ENCODE results near the gene GNAQ.
"Not testable (repeated sequence)": the region's sequence is repeated elsewhere in the genome, so short reads cannot be mapped to it uniquely, and the experiment has no call there.

The GNAQ gene

GRCh38 chr9:77877976-77878375 lies 153.6 kb downstream of the GNAQ start:
- DNase-seq (ENCODE audit: low read depth) = no peak

DNA sequence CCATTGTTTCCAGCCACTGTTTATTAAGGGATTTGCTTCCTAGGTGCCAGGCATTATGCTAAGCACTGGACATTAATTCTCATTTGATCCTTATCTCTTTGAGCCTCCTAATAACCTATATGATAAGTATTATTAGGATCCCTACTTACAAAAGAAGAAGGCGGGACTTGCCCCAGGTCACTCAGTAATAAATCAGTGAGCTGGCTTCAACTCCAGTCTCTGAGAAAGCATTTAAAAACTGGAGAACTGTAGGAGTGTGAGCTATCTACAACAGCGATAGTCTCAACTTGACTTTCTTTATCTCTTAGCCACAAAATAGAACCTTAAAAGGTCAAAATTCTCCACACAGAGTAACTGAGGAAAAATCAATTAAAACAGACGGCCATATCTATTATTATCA lies 155.0 kb downstream of the GNAQ start:
- no peak for DNase-seq (ENCODE audit: low read depth)

- DNase-seq (ENCODE audit: low read depth) = no peak
Observed at GRCh38 chr9:77876091-77876490, 155.5 kb downstream of the GNAQ start.

- DNase-seq (ENCODE audit: low read depth) = no peak
Observed at GRCh38 chr9:77872863-77873262, 158.7 kb downstream of the GNAQ start.

GRCh38 chr9:77872177-77872576 lies 159.4 kb downstream of the GNAQ start:
- no peak for DNase-seq (ENCODE audit: low read depth)

DNA sequence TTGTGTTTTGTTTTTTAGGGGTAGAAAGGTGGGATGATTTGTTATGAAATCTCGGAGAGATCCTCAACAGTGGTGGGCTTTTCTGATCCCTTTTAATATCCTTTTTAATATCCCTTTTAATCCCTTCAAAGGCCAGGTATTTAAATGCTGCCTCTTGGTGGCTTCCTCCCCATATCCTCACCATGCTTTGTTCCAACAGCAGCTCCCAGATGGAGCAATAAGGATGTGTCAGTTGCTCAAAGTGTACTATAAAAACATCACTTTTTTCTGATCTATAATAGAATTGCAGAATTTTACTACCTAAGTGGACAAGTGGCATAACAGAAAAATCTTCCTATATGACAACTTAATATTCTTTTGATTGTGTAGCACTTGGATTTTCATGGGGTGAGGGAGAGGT lies 160.1 kb downstream of the GNAQ start:
- no peak for DNase-seq (ENCODE audit: low read depth)

GRCh38 chr9:77866878-77867277 lies 164.7 kb downstream of the GNAQ start:
- DNase-seq (ENCODE audit: low read depth) = no peak

DNA sequence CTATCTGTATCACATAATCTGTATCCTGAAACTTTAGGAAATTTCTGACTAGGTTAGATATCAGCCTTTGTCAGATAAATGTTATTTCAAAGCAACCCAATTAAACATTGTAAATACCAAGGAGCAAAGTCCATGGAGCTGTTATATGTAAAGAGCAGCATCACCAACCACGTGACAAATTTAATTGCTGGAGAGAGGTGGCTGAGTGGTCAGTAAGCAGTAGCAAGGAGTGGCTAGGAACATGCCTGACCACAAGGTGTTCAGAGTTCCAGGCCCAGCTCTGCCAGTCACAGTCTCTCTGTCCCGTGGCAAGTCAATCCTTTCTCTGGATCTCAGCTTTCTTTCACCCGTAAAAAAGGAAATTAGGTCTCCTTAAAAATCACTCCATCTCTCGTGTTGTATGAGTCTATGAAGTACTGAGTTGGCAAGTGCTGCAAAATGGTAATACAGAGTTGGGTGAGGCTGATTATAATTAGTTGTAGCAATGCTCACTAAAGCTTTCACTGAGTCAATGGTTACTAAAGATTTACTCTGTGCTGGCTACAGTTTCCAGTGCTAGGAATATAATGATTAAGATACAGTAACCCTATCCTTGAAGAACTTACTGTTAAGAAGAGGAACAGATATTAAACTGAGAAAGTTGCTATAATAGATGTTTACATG lies 166.1 kb downstream of the GNAQ start:
- no peak for DNase-seq (ENCODE audit: low read depth)

- DNase-seq (ENCODE audit: low read depth) = no peak
Observed at GRCh38 chr9:77864211-77864889, 167.3 kb downstream of the GNAQ start.

- DNase-seq (ENCODE audit: low read depth) = not testable (repeated sequence)
Observed at GRCh38 chr9:77863638-77864037, 168.0 kb downstream of the GNAQ start.

DNA sequence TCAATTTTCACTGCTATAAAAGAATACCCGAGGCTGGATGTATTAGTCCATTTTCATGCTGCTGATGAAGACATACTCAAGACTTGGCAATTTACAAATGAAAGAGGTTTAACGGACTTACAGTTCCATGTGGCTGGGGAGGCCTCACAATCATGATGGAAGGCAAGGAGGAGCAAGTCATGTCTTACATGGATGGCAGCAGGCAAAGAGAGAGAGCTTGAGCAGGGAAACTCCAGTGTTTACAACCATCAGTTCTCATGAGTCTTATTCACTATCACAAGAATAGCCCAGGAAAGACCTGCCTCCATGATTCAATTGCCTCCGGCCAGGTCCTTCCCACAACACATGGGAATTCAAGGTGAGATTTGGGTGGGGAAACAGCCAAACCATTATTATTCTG lies 170.7 kb downstream of the GNAQ start:
- not testable (repeated sequence) for DNase-seq (ENCODE audit: low read depth)

DNA sequence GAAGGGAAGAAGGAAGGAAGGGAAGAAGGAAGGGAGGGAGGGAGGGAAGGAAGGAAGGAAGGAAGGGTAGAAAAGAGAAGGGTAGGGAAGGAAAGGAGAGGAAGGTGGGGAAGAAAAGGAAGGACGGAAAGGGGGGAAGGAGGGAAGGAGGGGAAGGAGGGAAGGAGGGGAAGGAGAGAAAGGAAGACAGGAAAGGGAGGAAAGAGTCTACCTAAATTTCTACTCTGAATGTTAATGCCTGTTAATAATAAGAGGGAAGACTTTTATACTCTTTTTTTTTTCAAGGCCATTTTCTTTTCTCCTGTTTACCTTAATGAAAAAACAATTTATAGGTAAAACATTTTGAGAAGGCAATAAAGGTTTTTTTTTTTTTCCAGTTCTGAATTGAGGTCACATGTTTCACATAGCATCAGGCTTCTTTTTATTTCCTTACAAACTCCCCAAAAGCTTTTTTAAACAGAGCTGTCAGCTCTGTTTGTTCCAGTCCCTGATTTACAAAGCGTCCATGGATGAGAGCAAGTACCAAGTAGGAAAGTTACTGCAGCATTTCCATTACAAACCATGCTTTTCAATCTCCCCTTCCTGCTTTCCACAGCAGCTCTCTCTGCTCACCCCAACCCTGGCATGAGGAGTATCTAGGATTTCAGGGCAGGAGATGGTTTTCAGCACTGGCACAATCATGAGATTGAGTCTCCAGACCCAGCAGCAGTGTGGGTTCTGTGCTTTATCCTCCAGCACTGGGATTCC lies 173.9 kb downstream of the GNAQ start:
- no peak for DNase-seq (ENCODE audit: low read depth)

DNA sequence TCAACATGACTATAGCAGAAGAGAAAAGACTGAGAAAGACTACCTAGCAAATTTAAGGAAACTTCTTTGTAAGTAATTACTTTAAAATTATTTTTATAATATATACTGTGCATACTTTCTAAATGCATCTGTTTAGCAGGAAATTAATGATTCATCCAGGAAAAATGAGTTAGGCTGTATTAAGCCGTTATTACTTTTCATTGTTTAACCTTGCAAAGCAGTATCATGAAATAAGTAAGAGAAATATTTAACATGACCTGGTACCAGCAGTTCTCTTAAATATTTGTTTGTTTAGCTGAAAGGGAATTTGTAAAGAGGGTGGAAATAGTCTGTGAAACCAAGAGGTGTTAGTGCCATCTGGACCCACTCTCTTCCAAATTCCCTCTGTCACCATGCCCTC lies 175.0 kb downstream of the GNAQ start:
- DNase-seq (ENCODE audit: low read depth) = no peak

GRCh38 chr9:77854916-77855311 lies 176.7 kb downstream of the GNAQ start:
- DNase-seq (ENCODE audit: low read depth) = no peak

- DNase-seq (ENCODE audit: low read depth) = no peak
Observed at GRCh38 chr9:77854258-77854915, 177.2 kb downstream of the GNAQ start.

DNA sequence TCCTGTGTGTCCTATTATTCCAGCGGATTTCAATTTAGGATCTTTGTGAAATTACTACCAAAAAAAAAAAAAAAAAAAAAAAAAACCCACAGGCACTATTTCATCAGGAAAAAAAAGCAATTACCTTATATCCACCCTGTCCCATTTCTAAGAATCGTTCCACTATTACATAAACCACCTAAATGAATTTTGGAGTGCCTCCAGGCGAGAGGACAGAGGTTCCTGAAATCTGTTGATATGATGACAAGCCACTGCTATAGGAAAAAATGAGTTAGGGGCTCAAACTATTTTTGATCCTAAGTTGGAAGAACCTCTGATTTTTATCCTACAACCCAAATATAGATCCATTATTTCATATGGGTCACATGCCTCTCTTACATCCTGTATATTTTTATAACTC lies 177.9 kb downstream of the GNAQ start:
- no peak for DNase-seq (ENCODE audit: low read depth)

DNA sequence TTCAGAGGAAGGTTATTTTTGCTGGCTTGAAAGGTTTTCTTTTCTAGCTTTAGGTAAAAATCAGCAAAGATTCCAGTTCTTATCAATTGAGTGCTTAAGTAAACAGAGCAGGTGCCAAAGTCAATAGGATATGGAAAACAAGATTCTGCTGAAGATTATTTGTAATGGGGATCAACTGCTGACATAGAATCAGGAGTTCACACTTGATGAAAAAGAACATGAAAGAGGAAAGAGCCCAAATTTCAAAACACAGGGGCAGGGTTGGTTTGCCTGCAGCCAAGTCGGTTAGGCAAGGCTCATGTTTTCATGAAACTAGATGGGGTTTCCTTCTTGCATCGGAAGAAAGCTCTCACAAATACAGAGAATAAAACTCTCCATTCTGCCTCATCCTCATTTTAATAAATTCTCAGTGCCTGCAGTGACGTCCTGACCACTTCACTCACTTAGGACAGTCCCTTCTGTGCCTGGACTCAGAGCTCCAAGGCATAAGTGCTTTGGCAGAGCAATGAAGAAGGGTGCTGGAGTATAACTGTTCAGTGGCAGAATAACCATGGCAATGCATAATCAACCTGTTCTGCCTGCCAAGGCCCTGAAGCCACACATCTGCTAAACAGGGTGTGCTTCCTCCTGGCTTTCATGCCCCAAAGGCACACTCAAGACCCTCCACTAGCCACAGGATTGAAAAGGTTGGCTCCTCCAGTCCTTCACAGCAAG lies 179.6 kb downstream of the GNAQ start:
- no peak for DNase-seq (ENCODE audit: low read depth)

- no peak for DNase-seq (ENCODE audit: low read depth)
Observed at GRCh38 chr9:77848897-77849296, 182.7 kb downstream of the GNAQ start.

GRCh38 chr9:77848404-77848803 lies 183.2 kb downstream of the GNAQ start:
- no peak for DNase-seq (ENCODE audit: low read depth)

DNA sequence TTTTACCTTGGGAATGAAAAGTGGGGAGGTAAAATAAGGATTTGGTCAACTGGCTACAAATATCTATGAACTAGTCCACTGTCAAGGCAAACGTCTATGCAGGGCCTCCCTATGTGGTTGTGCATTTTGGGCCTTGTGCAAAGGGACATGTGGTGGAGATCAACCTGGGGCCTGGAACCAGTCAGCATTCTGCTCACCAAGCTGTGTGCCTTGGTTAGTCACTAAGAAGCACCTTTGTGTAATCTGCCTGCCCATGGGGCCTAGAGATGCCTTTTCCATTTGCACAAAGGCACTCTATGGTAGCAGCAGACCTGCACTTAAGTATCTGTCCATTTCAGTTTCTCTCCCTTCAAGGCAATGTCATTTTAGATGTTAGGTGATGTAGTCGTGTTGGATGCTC lies 184.0 kb downstream of the GNAQ start:
- no peak for DNase-seq (ENCODE audit: low read depth)

GRCh38 chr9:77847059-77847499 lies 184.5 kb downstream of the GNAQ start:
- no peak for DNase-seq (ENCODE audit: low read depth)

GRCh38 chr9:77844415-77844814 lies 187.2 kb downstream of the GNAQ start:
- no peak for DNase-seq (ENCODE audit: low read depth)
